H1 (cell line): ENCODE data around the gene CROCC2. TPM values are rescaled to one million over a fixed set of nuclear protein-coding genes. Genes with fewer than 3 reads are reported as not detected.

Experiments used
- CTCF ChIA-PET: fragments of 300-600 bp; sonication (Branson Sonifier 250); formaldehyde crosslinking; loops from one replicate; lab custom pipeline; 2021; ENCODE audit not compliant: partially characterized antibody; lab: Charles Lee
- POLR2A ChIA-PET: fragments of 300-600 bp; sonication (Branson Sonifier 250); formaldehyde crosslinking; loops from one replicate; lab custom pipeline; 2021; ENCODE audit warnings: inconsistent platforms; ENCODE audit not compliant: partially characterized antibody; lab: Charles Lee
- DNase-seq, 2 experiments: peaks; one replicate each; pipeline versions ENCODE4 v3.0.0 to v3.0.0-alpha.2; 2010 to 2022; ENCODE audit warnings: low spot score in 2 of 2, low read depth in 1 of 2, mixed read lengths in 1 of 2
- FAIRE-seq: peaks from 2 replicates; lab custom pipeline; 2011; peaks lifted over from hg19 to GRCh38; lab: Jason Lieb, UNC
- H2AFZ ChIP-seq: 2 replicates; pipeline ENCODE4 v1.8.1; 2012; ENCODE audit warnings: low read length, inconsistent platforms
- H2AK5ac ChIP-seq: 2 replicates; pipeline ENCODE4 v1.6.1; 2013; ENCODE audit warnings: low read depth, low read length
- H2BK120ac ChIP-seq: replicated peaks from 2 replicates; pipeline ENCODE3; 2013; ENCODE audit warnings: low read depth, low read length, inconsistent platforms
- H2BK12ac ChIP-seq: 2 replicates; pipeline ENCODE4 v1.6.1; 2013; ENCODE audit warnings: low read depth, low read length
- H2BK15ac ChIP-seq: 2 replicates; pipeline ENCODE4 v1.6.1; 2013; ENCODE audit warnings: low read length
- H2BK20ac ChIP-seq: 2 replicates; pipeline ENCODE4 v1.6.1; 2013; ENCODE audit warnings: low read length
- H2BK5ac ChIP-seq: 2 replicates; pipeline ENCODE4 v1.6.1; 2013; ENCODE audit warnings: low read depth, low read length
- H3K14ac ChIP-seq: 2 replicates; pipeline ENCODE4 v1.6.1; 2013; ENCODE audit warnings: inconsistent platforms; ENCODE audit not compliant: insufficient read length
- H3K18ac ChIP-seq: 2 replicates; pipeline ENCODE4 v1.6.1; 2013; ENCODE audit warnings: low read length; ENCODE audit errors: extremely low read depth
- H3K23ac ChIP-seq: 2 replicates; pipeline ENCODE4 v1.6.1; 2013; ENCODE audit warnings: inconsistent platforms; ENCODE audit not compliant: insufficient read length
- H3K23me2 ChIP-seq: 2 replicates; pipeline ENCODE4 v1.6.1; 2013; ENCODE audit warnings: low read depth, low read length
- H3K27ac ChIP-seq: 2 replicates; pipeline ENCODE4 v1.6.1; 2011; ENCODE audit warnings: low read depth, low read length, inconsistent platforms
- H3K27me3 ChIP-seq, 4 experiments: replicated peaks in 1 of 4; 1 replicate in 1 of 4; 2 replicates in 3 of 4; pipeline versions ENCODE4 v1.6.1 to v1.8.1; 2011 to 2013; ENCODE audit warnings: low read length in 3 of 4, mild to moderate bottlenecking in 3 of 4, inconsistent platforms in 2 of 4, mixed read lengths in 2 of 4, moderate library complexity in 1 of 4; ENCODE audit not compliant: control insufficient read depth in 3 of 4, insufficient read depth in 3 of 4; ENCODE audit errors: extremely low read depth in 1 of 4
- H3K36me3 ChIP-seq, 4 experiments: 2 replicates each; pipeline versions ENCODE4 v1.6.1 to v1.8.1; 2011 to 2013; ENCODE audit warnings: mild to moderate bottlenecking in 4 of 4, low read length in 3 of 4, moderate library complexity in 2 of 4, control low read depth in 1 of 4, inconsistent platforms in 1 of 4; ENCODE audit not compliant: insufficient read depth in 4 of 4, control insufficient read depth in 2 of 4
- H3K4ac ChIP-seq: replicated peaks from 2 replicates; pipeline ENCODE3; 2013; ENCODE audit warnings: low read length, low read depth, mixed read lengths, inconsistent platforms; ENCODE audit not compliant: insufficient read length
- H3K4me1 ChIP-seq, 4 experiments: replicated peaks in 1 of 4; 1 replicate in 1 of 4; 2 replicates in 3 of 4; pipeline versions ENCODE4 v1.6.1 to v1.8.1; 2011 to 2013; ENCODE audit warnings: low read length in 3 of 4, inconsistent platforms in 2 of 4, mixed read lengths in 1 of 4; ENCODE audit not compliant: insufficient read depth in 4 of 4, control insufficient read depth in 3 of 4
- H3K4me2 ChIP-seq, 2 experiments: 2 replicates each; pipeline versions ENCODE4 v1.6.1 to v1.8.1; 2011 to 2013; ENCODE audit warnings: low read depth in 2 of 2, low read length in 2 of 2, control low read depth in 1 of 2, inconsistent platforms in 1 of 2, mild to moderate bottlenecking in 1 of 2; ENCODE audit not compliant: insufficient read depth in 1 of 2
- H3K4me3 ChIP-seq, 4 experiments: fragments of 200-600, 300-600 bp in 1 of 4; sonication (generic), shearing (Covaris generic), sonication (Bioruptor Twin) in 1 of 4; 2 replicates each; pipeline versions ENCODE4 v1.5.1 to v1.8.1; 2011 to 2016; ENCODE audit warnings: low read length in 4 of 4, low read depth in 3 of 4, control low read depth in 2 of 4, inconsistent platforms in 2 of 4, mild to moderate bottlenecking in 2 of 4, mixed read lengths in 1 of 4, moderate library complexity in 1 of 4; ENCODE audit not compliant: insufficient read depth in 2 of 4; ENCODE audit errors: extremely low read depth in 1 of 4
- H3K56ac ChIP-seq: replicated peaks from 2 replicates; pipeline ENCODE3; 2013; ENCODE audit warnings: low read depth, mild to moderate bottlenecking, mixed read lengths, low read length, inconsistent platforms; ENCODE audit not compliant: insufficient read length
- H3K79me1 ChIP-seq: 2 replicates; pipeline ENCODE4 v1.6.1; 2013; ENCODE audit warnings: low read depth, low read length, control low read depth
- H3K79me2 ChIP-seq, 2 experiments: 2 replicates each; pipeline versions ENCODE4 v1.6.1 to v1.8.1; 2012 to 2013; ENCODE audit warnings: low read length in 2 of 2, mild to moderate bottlenecking in 2 of 2, inconsistent platforms in 1 of 2; ENCODE audit not compliant: insufficient read depth in 2 of 2, control insufficient read depth in 1 of 2
- H3K9ac ChIP-seq, 4 experiments: replicated peaks in 1 of 4; 1 replicate in 1 of 4; 2 replicates in 3 of 4; pipeline versions ENCODE4 v1.6.1 to v1.8.1; 2011 to 2013; ENCODE audit warnings: low read depth in 3 of 4, low read length in 3 of 4, control low read depth in 2 of 4, mild to moderate bottlenecking in 2 of 4, moderate library complexity in 2 of 4, inconsistent platforms in 1 of 4; ENCODE audit errors: extremely low read depth in 1 of 4
- H3K9me3 ChIP-seq, 2 experiments: 2 replicates each; pipeline versions ENCODE4 v1.6.1 to v1.8.1; 2012 to 2013; ENCODE audit warnings: mild to moderate bottlenecking in 2 of 2, moderate library complexity in 2 of 2, control low read depth in 1 of 2, inconsistent platforms in 1 of 2, low read depth in 1 of 2, low read length in 1 of 2, mixed read lengths in 1 of 2; ENCODE audit not compliant: insufficient read depth in 2 of 2
- H4K20me1 ChIP-seq, 2 experiments: replicated peaks in 1 of 2; 2 replicates each; pipeline versions ENCODE3 to v1.8.1; 2011 to 2013; ENCODE audit warnings: inconsistent platforms in 2 of 2, low read length in 2 of 2, mild to moderate bottlenecking in 1 of 2; ENCODE audit not compliant: insufficient read depth in 2 of 2, control insufficient read depth in 1 of 2
- H4K5ac ChIP-seq: 2 replicates; pipeline ENCODE4 v1.6.1; 2013; ENCODE audit warnings: low read length, low read depth, mixed read lengths, inconsistent platforms; ENCODE audit not compliant: insufficient read length
- H4K8ac ChIP-seq: 2 replicates; pipeline ENCODE4 v1.8.0; 2013; ENCODE audit warnings: mild to moderate bottlenecking, moderate library complexity, low read length, inconsistent platforms; ENCODE audit not compliant: insufficient read depth; ENCODE audit errors: extremely low read depth
- H4K91ac ChIP-seq: replicated peaks from 2 replicates; pipeline ENCODE3; 2013; ENCODE audit warnings: low read length, mixed read lengths, inconsistent platforms; ENCODE audit not compliant: insufficient read length
- BACH1 ChIP-seq: IDR thresholded peaks from 2 replicates; pipeline ENCODE4 v1.6.1; 2012; ENCODE audit warnings: low read length, improper control_type of control experiment
- CBX5 ChIP-seq: fragments of 300-800, 300-1000 bp; sonication (generic); IDR thresholded peaks from 2 replicates; pipeline ENCODE4 v1.7.1; 2016; ENCODE audit warnings: antibody characterized with exemption, low read length, low read depth
- EP300 ChIP-seq, 2 experiments: IDR thresholded peaks; 1 replicate in 1 of 2; 2 replicates in 1 of 2; pipeline ENCODE4 v1.6.1; 2011 to 2012; ENCODE audit warnings: low read depth in 2 of 2, low read length in 2 of 2, mild to moderate bottlenecking in 2 of 2, borderline replicate concordance in 1 of 2, inconsistent platforms in 1 of 2, moderate library complexity in 1 of 2
- FOSL1 ChIP-seq: IDR thresholded peaks from 2 replicates; pipeline ENCODE4 v1.6.1; 2011; ENCODE audit warnings: mild to moderate bottlenecking, low read depth, low read length, moderate library complexity; ENCODE audit not compliant: insufficient read depth
- HDAC6 ChIP-seq: IDR thresholded peaks from one replicate; pipeline ENCODE4 v1.7.1; 2012; ENCODE audit warnings: low read depth, mild to moderate bottlenecking, inconsistent platforms, low read length, moderate library complexity
- NRF1 ChIP-seq: IDR thresholded peaks from 2 replicates; pipeline ENCODE4 v1.6.1; 2011; ENCODE audit warnings: mild to moderate bottlenecking, low read depth, low read length, improper control_type of control experiment
- POLR2AphosphoS5 ChIP-seq: IDR thresholded peaks from 2 replicates; pipeline ENCODE4 v1.6.1; 2011; ENCODE audit warnings: low read depth, low read length
- SIN3A ChIP-seq, 2 experiments: IDR thresholded peaks in 1 of 2; conservative IDR thresholded peaks in 1 of 2; 2 replicates each; pipeline ENCODE4 v1.6.1; 2011 to 2012; ENCODE audit warnings: low read length in 2 of 2, improper control_type of control experiment in 1 of 2, low read depth in 1 of 2, mild to moderate bottlenecking in 1 of 2
- SP1 ChIP-seq: IDR thresholded peaks from 2 replicates; pipeline ENCODE4 v1.6.1; 2011; ENCODE audit warnings: low read depth, low read length
- TCF12 ChIP-seq: IDR thresholded peaks from 2 replicates; pipeline ENCODE4 v1.6.1; 2011; ENCODE audit warnings: low read depth, mild to moderate bottlenecking, low read length
- WGBS, 2 experiments: shearing (Covaris generic) in 1 of 2; methylation state at CpG; one replicate each; pipeline versions ENCODE4 v1.1.6 to v1.1.7; 2013 to 2015; ENCODE audit warnings: low lambda C conversion rate in 2 of 2, mixed read lengths in 2 of 2, inconsistent platforms in 1 of 2, low coverage in 1 of 2, missing lambda C conversion rate in 1 of 2; ENCODE audit not compliant: insufficient replicate concordance in 2 of 2, insufficient coverage in 1 of 2, insufficient read length in 1 of 2; ENCODE audit errors: extremely low coverage in 1 of 2, missing lambda C conversion rate in 1 of 2; 5-methylcytosine and 5-hydroxymethylcytosine counted together
- polyA plus RNA-seq, 7 experiments: library from polyadenylated mRNA; depleted of rRNA in 3 of 7; stranded (reverse) in 5 of 7; unstranded in 2 of 7; fragments of >200 nt in 5 of 7; fragments of 200-250 nt in 2 of 7; gene quantifications; 1 replicate in 5 of 7; 2 replicates in 1 of 7; 4 replicates in 1 of 7; pipeline versions ENCODE4 v1.2.1 to v1.2.3, GENCODE V29; 2011 to 2013; ENCODE audit warnings: missing spikeins in 2 of 7, mixed read lengths in 2 of 7
- total RNA-seq: library from RNA; stranded (reverse); fragmentation: NEBNext Ultra II Directional; extraction: Animal tissue kit (Norgen Biotek cat#: 25700); gene quantifications from 2 replicates; pipeline ENCODE4 v1.2.1, GENCODE V29; 2021
- TF ChIP-seq, protein P1 (sequence below): IDR thresholded peaks from 2 replicates; pipeline ENCODE4 v1.6.1; 2011; ENCODE audit warnings: low read length, improper control_type of control experiment

CROCC2 gene
- total and polyA plus RNA-seq, 2 of the 8 experiments (the other 6 are each of a cell fraction or from before 2014, with no cell fraction given) = not detected

- ChIA-PET CTCF (interaction anchor here (0.9 to 4.3 kb wide), 2 partner anchors 20 to 29 kb away, joined by 3 to 16 read pairs; no protein-coding TSS in a partner anchor), POLR2A (no interaction called here)
- Histone ChIP-seq H2BK120ac (no peak overlapping the region), H2AFZ (no peak overlapping the region), H4K20me1 (no peaks in the 10 kb centered on the region), H3K4me2 (no peak overlapping the region), H3K4me1 (no peaks in the 10 kb centered on the region), H3K18ac (no peak overlapping the region), H3K79me1 (no peaks in the 10 kb centered on the region), H3K14ac (no peak overlapping the region), H3K36me3 (no peaks in the 10 kb centered on the region), H3K23ac (no peak overlapping the region), H2BK5ac (no peak overlapping the region), H2BK20ac (no peak overlapping the region), H3K9ac (no peak overlapping the region), H3K56ac (no peak overlapping the region), H3K79me2 (no peaks in the 10 kb centered on the region), H2BK15ac (no peak overlapping the region), H2BK12ac (no peak overlapping the region), H4K91ac (no peak overlapping the region), H3K27ac (no peak overlapping the region), H3K4ac (no peak overlapping the region), H4K5ac (no peak overlapping the region), H3K9me3 (peaks cover 0 to 5% of the 10 kb centered on the region in 2 experiments; a peak in 1 of 4 replicates), H2AK5ac (no peak overlapping the region), H3K23me2 (no peaks in the 10 kb centered on the region), H4K8ac (no peak overlapping the region), H3K4me3 (no peak overlapping the region), H3K27me3 (no peaks in the 10 kb centered on the region)
- DNase-seq (peak in 1 of 2 experiments; percentile 45), FAIRE-seq (no peak)
- WGBS, 2 experiments = 93% methylated on average over 16 of the region's 23 CpGs; no CpG with 5 or more reads in 1 of the 2 experiments
- no peak for TF ChIP-seq SIN3A (conservative IDR thresholded peaks at IDR 0.05 in 1 of 2, IDR thresholded peaks at IDR 0.05 in 1 of 2; ENCODE audit: low read depth in 1 of 2, low read length in 2 of 2)
- no peak for TF ChIP-seq CBX5
- TF ChIP-seq SP1 = no peak
- no peak for TF ChIP-seq HDAC6
- no peak for TF ChIP-seq NRF1
- TF ChIP-seq POLR2AphosphoS5 = no peak
- no peak for TF ChIP-seq EP300 (IDR thresholded peaks at IDR 0.05; ENCODE audit: borderline replicate concordance in 1 of 2, low read depth in 2 of 2, low read length in 2 of 2)
- no peak for TF ChIP-seq FOSL1
- no peak for TF ChIP-seq BACH1
- TF ChIP-seq TCF12 = no peak
- TF ChIP-seq, protein P1, sequence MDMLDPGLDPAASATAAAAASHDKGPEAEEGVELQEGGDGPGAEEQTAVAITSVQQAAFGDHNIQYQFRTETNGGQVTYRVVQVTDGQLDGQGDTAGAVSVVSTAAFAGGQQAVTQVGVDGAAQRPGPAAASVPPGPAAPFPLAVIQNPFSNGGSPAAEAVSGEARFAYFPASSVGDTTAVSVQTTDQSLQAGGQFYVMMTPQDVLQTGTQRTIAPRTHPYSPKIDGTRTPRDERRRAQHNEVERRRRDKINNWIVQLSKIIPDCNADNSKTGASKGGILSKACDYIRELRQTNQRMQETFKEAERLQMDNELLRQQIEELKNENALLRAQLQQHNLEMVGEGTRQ = no peak
Observed at GRCh38 chr2:240933966-240934700, 28.0 kb downstream of the CROCC2 start.
